IPS-20b (cell line): ENCODE results near the gene GFER.

Experiments used
- H3K27ac ChIP-seq: one replicate; pipeline ENCODE4 v1.5.1; 2013; ENCODE audit warnings: low read length
- H3K27me3 ChIP-seq: 2 replicates; pipeline ENCODE4 v1.6.1; 2013; ENCODE audit warnings: mild to moderate bottlenecking, low read length, inconsistent platforms; ENCODE audit not compliant: insufficient read depth
- H3K36me3 ChIP-seq: 2 replicates; pipeline ENCODE4 v1.6.1; 2013; ENCODE audit warnings: low read depth, mild to moderate bottlenecking, inconsistent platforms, low read length, moderate library complexity; ENCODE audit not compliant: insufficient read depth
- H3K4me1 ChIP-seq: 2 replicates; pipeline ENCODE4 v1.6.1; 2013; ENCODE audit warnings: mild to moderate bottlenecking, control low read depth, inconsistent platforms, low read length, moderate library complexity; ENCODE audit not compliant: insufficient read depth
- H3K4me3 ChIP-seq: 2 replicates; pipeline ENCODE4 v1.5.1; 2013; ENCODE audit warnings: mild to moderate bottlenecking, low read length, inconsistent platforms
- H3K9ac ChIP-seq: 2 replicates; pipeline ENCODE4 v1.6.1; 2013; ENCODE audit warnings: low read depth, mild to moderate bottlenecking, inconsistent platforms, low read length, moderate library complexity
- H3K9me3 ChIP-seq: 2 replicates; pipeline ENCODE4 v1.6.1; 2013; ENCODE audit warnings: mild to moderate bottlenecking, low read depth, low read length, inconsistent platforms; ENCODE audit not compliant: insufficient read depth

GFER gene

GRCh38 chr16:2019518-2019920 is 35.5 kb downstream of the GFER start, which contains the start of gene NPW:
NPW (plus strand) TSS chr16:2019785.
- Histone ChIP-seq H3K9ac (no peak within 1 kb of the TSS), H3K9me3 (no peaks in the 10 kb centered on the region), H3K27ac (no peak within 1 kb of the TSS), H3K4me1 (no peaks in the 10 kb centered on the region; the same call in 1 of the 2 replicates), H3K27me3 (peaks cover 66% of the 10 kb centered on the region), H3K36me3 (no peaks in the 10 kb centered on the region), H3K4me3 (peak within 1 kb of the TSS; percentile 50; the same call in 1 of the 2 replicates)

- Histone ChIP-seq H3K9me3 (no peaks in the 10 kb centered on the region), H3K27ac (no peak overlapping the region), H3K9ac (no peak overlapping the region), H3K4me3 (peak overlapping the region; percentile 50; the same call in 1 of the 2 replicates), H3K36me3 (no peaks in the 10 kb centered on the region), H3K4me1 (no peaks in the 10 kb centered on the region; the same call in 1 of the 2 replicates), H3K27me3 (peaks cover 70% of the 10 kb centered on the region)
Observed at GRCh38 chr16:2019921-2020831, 36.2 kb downstream of the GFER start.

- Histone ChIP-seq H3K27ac (no peak overlapping the region), H3K9ac (peak overlapping the region; percentile 62; the same call in 1 of the 2 replicates), H3K4me1 (no peaks in the 10 kb centered on the region; the same call in 1 of the 2 replicates)
Observed at GRCh38 chr16:2022723-2023091, 38.7 kb downstream of the GFER start.

GRCh38 chr16:2023092-2024031 is 39.4 kb downstream of the GFER start:
- no peak overlapping the region for H3K27ac ChIP-seq
- H3K36me3 ChIP-seq: no peaks in the 10 kb centered on the region
- H3K9ac ChIP-seq: peak overlapping the region; percentile 62; the same call in 1 of the 2 replicates
- no peaks in the 10 kb centered on the region for H3K9me3 ChIP-seq
- H3K4me1 ChIP-seq: no peaks in the 10 kb centered on the region; the same call in 1 of the 2 replicates
- peak overlapping the region; percentile 68 for H3K4me3 ChIP-seq
- peaks cover 83% of the 10 kb centered on the region for H3K27me3 ChIP-seq

More at GRCh38 chr16:2022723-2023091, 38.7 kb downstream of the GFER start:
- Histone ChIP-seq H3K36me3 (no peaks in the 10 kb centered on the region), H3K9me3 (no peaks in the 10 kb centered on the region), H3K4me3 (peak overlapping the region; percentile 68), H3K27me3 (peaks cover 82% of the 10 kb centered on the region)

- Histone ChIP-seq H3K27me3 (peaks cover 81% of the 10 kb centered on the region), H3K4me1 (no peaks in the 10 kb centered on the region; the same call in 1 of the 2 replicates), H3K36me3 (no peaks in the 10 kb centered on the region), H3K9me3 (no peaks in the 10 kb centered on the region), H3K4me3 (peak overlapping the region; percentile 66; the same call in 1 of the 2 replicates), H3K9ac (no peak overlapping the region), H3K27ac (no peak overlapping the region)
Observed at GRCh38 chr16:2024032-2024420, 40.0 kb downstream of the GFER start.

- H3K9ac ChIP-seq: no peak overlapping the region
- H3K27ac ChIP-seq: no peak overlapping the region
Observed at GRCh38 chr16:2025251-2025650, 41.3 kb downstream of the GFER start.

GRCh38 chr16:2025878-2026460 is 42.0 kb downstream of the GFER start:
- Histone ChIP-seq H3K9me3 (no peaks in the 10 kb centered on the region), H3K4me1 (no peaks in the 10 kb centered on the region; the same call in 1 of the 2 replicates), H3K9ac (no peak overlapping the region), H3K4me3 (no peak overlapping the region; the same call in 1 of the 2 replicates), H3K27me3 (peaks cover 62% of the 10 kb centered on the region), H3K36me3 (no peaks in the 10 kb centered on the region), H3K27ac (no peak overlapping the region)

More at GRCh38 chr16:2025251-2025650, 41.3 kb downstream of the GFER start:
- Histone ChIP-seq H3K27me3 (peaks cover 69% of the 10 kb centered on the region), H3K4me3 (no peak overlapping the region), H3K4me1 (no peaks in the 10 kb centered on the region; the same call in 1 of the 2 replicates), H3K9me3 (no peaks in the 10 kb centered on the region), H3K36me3 (no peaks in the 10 kb centered on the region)

- H3K9me3 ChIP-seq: no peaks in the 10 kb centered on the region
- H3K9ac ChIP-seq: no peak within 1 kb of the TSS
- H3K4me3 ChIP-seq: peak within 1 kb of the TSS; percentile 60
- no peaks in the 10 kb centered on the region; the same call in 1 of the 2 replicates for H3K4me1 ChIP-seq
- H3K27ac ChIP-seq: no peak within 1 kb of the TSS
- H3K36me3 ChIP-seq: no peaks in the 10 kb centered on the region
- H3K27me3 ChIP-seq: peaks cover 56% of the 10 kb centered on the region
Observed at GRCh38 chr16:2026461-2027023, 42.5 kb downstream of the GFER start, which contains the start of gene NHERF2. NHERF2 (plus strand) TSS chr16:2026902; CDS start chr16:2027006, 104 bp downstream.

- Histone ChIP-seq H3K9ac (no peak overlapping the region), H3K36me3 (no peaks in the 10 kb centered on the region), H3K27me3 (peaks cover 49% of the 10 kb centered on the region), H3K4me3 (peak overlapping the region; percentile 60), H3K9me3 (no peaks in the 10 kb centered on the region), H3K27ac (no peak overlapping the region), H3K4me1 (no peaks in the 10 kb centered on the region; the same call in 1 of the 2 replicates)
Observed at GRCh38 chr16:2027024-2028010, 43.3 kb downstream of the GFER start.

GRCh38 chr16:2028146-2028545 is 44.2 kb downstream of the GFER start:
- Histone ChIP-seq H3K9me3 (no peaks in the 10 kb centered on the region), H3K4me3 (no peak overlapping the region), H3K9ac (no peak overlapping the region), H3K27ac (no peak overlapping the region), H3K36me3 (no peaks in the 10 kb centered on the region), H3K27me3 (peaks cover 43% of the 10 kb centered on the region), H3K4me1 (no peaks in the 10 kb centered on the region; the same call in 1 of the 2 replicates)
